Chondrocyte (in vitro differentiated cells): ENCODE data around the gene MOGAT3. TPM values are rescaled to one million over a fixed set of nuclear protein-coding genes. Genes with fewer than 3 reads are reported as not detected.

ENCODE experiments used
- DNase-seq: peaks from one replicate; pipeline ENCODE4 v3.0.0; 2021; ENCODE audit warnings: mixed read lengths, low spot score
- H3K27ac Mint-ChIP-seq: one replicate; pipeline ENCODE4 v1.8.0; 2021; ENCODE audit warnings: mild to moderate bottlenecking, moderate library complexity, mixed read lengths; ENCODE audit not compliant: unreplicated experiment
- H3K27me3 Mint-ChIP-seq: 2 replicates; pipeline ENCODE4 v1.8.0; 2021; ENCODE audit warnings: low read depth, mixed read lengths
- H3K36me3 Mint-ChIP-seq: 2 replicates; pipeline ENCODE4 v1.8.0; 2021; ENCODE audit warnings: low read depth, mixed read lengths
- H3K4me1 Mint-ChIP-seq: 2 replicates; pipeline ENCODE4 v1.8.0; 2021; ENCODE audit warnings: low read depth, mild to moderate bottlenecking, mixed read lengths
- H3K4me3 Mint-ChIP-seq: one replicate; pipeline ENCODE4 v1.8.0; 2021; ENCODE audit warnings: mild to moderate bottlenecking, moderate library complexity, mixed read lengths; ENCODE audit not compliant: unreplicated experiment
- H3K9me3 Mint-ChIP-seq: 2 replicates; pipeline ENCODE4 v1.8.0; 2021; ENCODE audit warnings: low read depth, mixed read lengths
- total RNA-seq: library from RNA; stranded (reverse); gene quantifications from 3 replicates; pipeline ENCODE4 v1.2.1, GENCODE V29; 2021
- TF ChIP-seq, protein P1 (sequence below): fragments of 200-600 bp; sonication (generic); IDR thresholded peaks from 2 replicates; pipeline ENCODE4 v1.5.0; 2021; ENCODE audit warnings: antibody characterized with exemption, mild to moderate bottlenecking, moderate library complexity

MOGAT3 gene
- total RNA-seq, 1 donor from 2014 or later = not detected

DNA sequence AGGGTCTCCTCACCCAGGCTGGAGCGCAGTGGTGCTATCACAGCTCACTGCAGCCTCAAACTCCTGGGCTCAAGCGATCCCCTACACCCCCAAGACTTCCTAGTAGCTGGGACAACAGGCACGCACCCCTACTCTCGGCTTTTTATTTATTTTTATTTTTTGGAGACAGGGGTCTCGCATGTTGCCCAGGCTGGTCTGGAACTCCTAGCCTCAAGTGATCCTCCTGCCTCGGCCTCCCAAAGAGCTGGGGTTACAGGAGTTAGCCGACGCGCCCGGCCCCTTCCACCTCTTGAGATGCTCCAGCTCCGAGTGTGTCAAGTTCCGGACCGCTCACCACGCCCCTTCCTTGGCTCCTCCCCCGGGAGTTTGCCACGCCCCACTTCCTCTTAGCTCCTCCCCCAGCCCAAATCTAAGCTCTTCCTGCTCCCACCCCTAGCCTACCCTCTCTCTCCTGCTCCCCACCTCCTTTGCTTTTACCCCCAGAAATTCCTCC, 27.0 kb downstream of the MOGAT3 start:
- H3K27me3 Mint-ChIP-seq = peaks cover 77% of the 10 kb centered on the region
- H3K4me3 Mint-ChIP-seq = peak overlapping the region; percentile 63
- TF ChIP-seq, protein P1, sequence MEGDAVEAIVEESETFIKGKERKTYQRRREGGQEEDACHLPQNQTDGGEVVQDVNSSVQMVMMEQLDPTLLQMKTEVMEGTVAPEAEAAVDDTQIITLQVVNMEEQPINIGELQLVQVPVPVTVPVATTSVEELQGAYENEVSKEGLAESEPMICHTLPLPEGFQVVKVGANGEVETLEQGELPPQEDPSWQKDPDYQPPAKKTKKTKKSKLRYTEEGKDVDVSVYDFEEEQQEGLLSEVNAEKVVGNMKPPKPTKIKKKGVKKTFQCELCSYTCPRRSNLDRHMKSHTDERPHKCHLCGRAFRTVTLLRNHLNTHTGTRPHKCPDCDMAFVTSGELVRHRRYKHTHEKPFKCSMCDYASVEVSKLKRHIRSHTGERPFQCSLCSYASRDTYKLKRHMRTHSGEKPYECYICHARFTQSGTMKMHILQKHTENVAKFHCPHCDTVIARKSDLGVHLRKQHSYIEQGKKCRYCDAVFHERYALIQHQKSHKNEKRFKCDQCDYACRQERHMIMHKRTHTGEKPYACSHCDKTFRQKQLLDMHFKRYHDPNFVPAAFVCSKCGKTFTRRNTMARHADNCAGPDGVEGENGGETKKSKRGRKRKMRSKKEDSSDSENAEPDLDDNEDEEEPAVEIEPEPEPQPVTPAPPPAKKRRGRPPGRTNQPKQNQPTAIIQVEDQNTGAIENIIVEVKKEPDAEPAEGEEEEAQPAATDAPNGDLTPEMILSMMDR = no peak
- peaks cover 38% of the 10 kb centered on the region for H3K4me1 Mint-ChIP-seq
- no peaks in the 10 kb centered on the region for H3K36me3 Mint-ChIP-seq
- H3K27ac Mint-ChIP-seq = peak overlapping the region; percentile 49
- H3K9me3 Mint-ChIP-seq = no peaks in the 10 kb centered on the region
- no peak for DNase-seq

DNA sequence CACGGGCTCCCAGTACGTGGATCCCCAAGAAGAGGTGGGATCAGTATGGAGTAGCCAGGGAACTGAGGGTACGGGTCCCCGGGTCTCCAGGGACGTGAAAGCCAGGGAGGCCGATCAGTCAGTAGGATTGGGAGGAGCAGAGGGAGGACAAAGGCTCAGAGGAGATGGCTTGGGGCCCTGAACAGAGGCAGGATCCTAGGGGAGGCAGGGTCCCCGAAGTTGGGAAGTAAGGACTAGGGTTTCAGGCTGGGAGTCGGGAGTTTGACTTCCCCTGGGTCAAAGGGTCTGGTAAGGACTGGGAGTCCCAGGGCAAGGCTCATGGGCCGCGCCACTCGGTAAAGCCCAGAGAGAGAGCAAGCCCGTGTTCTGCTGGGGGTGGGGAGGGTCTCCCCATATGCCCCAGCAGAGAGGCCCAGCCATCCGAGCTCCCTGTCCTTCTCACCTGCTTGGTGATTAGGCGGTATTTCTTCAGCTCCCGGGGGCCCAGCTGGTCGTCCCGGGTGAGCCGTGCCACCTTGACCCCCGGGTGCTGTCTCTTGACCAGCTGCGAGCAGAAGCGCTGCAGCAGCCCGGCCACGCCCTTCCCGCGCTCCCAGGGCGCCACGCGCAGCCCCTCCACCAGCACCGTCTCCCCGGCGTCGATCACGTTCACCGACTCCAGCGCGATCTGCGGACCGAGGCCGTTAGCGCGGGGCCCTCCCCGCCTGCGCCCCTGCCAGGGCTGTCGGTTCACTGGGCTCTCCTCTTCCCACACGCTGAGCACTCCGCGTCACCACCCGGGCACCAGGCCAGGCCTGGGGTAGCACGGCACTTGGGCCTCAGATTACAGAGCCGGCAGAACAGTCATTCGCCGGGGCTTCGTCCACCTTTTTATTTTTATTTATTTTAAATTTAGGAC, 27.7 kb downstream of the MOGAT3 start:
- no peaks in the 10 kb centered on the region for H3K36me3 Mint-ChIP-seq

DNA sequence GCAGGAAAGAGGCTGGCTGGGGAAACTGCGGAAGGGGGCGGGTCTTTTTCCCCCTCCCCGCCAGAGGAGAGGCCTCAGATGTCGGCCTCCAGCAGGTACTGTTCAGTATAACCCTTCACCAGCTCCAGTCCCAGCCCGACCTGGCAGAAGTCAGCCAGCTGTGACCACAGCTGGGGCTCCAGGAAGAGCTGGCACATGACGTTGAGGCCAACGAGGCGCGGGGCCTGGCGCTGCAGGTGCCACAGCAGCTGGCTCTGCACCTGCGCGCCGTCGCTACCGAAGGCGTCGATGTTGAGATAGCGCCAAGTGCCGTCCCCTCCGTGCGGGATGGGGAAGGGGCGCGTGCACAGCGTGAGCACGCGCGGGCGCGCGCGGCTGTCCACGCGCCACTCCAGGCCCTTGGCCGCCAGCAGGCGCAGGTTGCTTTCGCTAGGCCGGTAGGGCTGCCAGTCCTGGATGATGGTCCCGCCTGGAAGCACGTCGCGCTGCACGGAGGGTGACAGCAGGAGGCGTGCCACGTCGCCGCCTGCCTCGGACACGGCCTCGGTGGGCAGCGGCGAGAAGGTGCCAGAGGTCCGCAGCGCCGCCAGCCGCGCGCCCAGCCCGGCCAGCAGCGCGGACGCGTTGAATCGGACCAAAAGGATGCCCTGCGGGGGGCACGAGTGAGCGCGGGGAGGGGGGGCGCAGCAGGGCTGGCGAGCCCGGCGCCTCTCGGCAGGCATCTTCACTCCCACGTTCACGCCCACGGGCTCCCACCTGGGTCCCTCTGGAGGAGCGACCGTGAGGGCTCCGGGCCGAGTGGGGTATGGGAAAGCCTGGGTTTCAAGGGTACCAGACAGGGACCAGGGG, 28.6 kb downstream of the MOGAT3 start:
- no peaks in the 10 kb centered on the region for H3K9me3 Mint-ChIP-seq
- peaks cover 39% of the 10 kb centered on the region for H3K4me1 Mint-ChIP-seq
- TF ChIP-seq, protein P1 = peak; percentile 27
- H3K4me3 Mint-ChIP-seq = no peak overlapping the region
- H3K36me3 Mint-ChIP-seq = no peaks in the 10 kb centered on the region
- peak overlapping the region; percentile 36 for H3K27ac Mint-ChIP-seq
- DNase-seq = no peak
- H3K27me3 Mint-ChIP-seq = peaks cover 80% of the 10 kb centered on the region

More for the DNA sequence above, 27.7 kb downstream of the MOGAT3 start:
- H3K4me1 Mint-ChIP-seq = peaks cover 39% of the 10 kb centered on the region
- no peak for DNase-seq
- peak overlapping the region; percentile 54 for H3K27ac Mint-ChIP-seq
- TF ChIP-seq, protein P1 = no peak
- H3K9me3 Mint-ChIP-seq = no peaks in the 10 kb centered on the region
- peak overlapping the region; percentile 63 for H3K4me3 Mint-ChIP-seq
- peaks cover 80% of the 10 kb centered on the region for H3K27me3 Mint-ChIP-seq

DNA sequence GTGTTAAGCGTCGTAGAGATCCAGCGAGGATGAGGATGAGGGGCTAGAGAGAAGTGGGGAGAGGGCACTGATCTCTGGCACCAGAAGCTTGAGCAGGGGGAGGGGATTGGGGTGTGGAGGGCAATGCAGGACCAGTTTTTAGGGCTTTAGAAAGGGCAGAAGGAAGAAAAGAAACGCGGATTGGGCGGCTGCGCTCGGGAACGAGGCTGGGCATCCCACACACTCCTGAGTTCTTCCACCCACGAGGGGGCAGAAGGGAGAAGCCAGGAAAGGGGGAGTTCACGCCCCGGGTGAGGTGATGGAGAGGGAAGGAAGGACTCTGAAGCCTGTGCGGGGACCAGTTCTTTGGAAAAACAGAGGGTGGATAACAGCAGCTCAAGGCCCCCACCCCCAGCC, 29.4 kb downstream of the MOGAT3 start:
- Mint-ChIP-seq H3K4me3 (no peak overlapping the region), H3K36me3 (no peaks in the 10 kb centered on the region), H3K27me3 (peaks cover 77% of the 10 kb centered on the region), H3K27ac (no peak overlapping the region), H3K4me1 (peaks cover 39% of the 10 kb centered on the region), H3K9me3 (no peaks in the 10 kb centered on the region)
- TF ChIP-seq, protein P1 = peak; percentile 54
- no peak for DNase-seq
